K562 (cell line): ENCODE data around the gene GGNBP2. TPM values are rescaled to one million over a fixed set of nuclear protein-coding genes. Genes with fewer than 3 reads are reported as not detected.
A peak's percentile ranks its signal among the peaks of the same experiment; 100 is the strongest.

Experiments
- ATAC-seq: fragments of 200-7000 bp; cut with Tn5 transposase; 3 replicates; pipeline ENCODE4 v1.9.1; 2020; ENCODE audit warnings: moderate library complexity
- BruUV-seq: library from RNA; stranded (reverse); fragments of 400-500 nt; replicated peaks from 2 replicates; lab custom pipeline; 2021; lab: Mats Ljungman, UMichigan
- CTCF ChIA-PET: fragments of 300-600 bp; formaldehyde crosslinking; extraction: SDS; loops from one replicate; lab custom pipeline; 2021; ENCODE audit warnings: low intra/inter-chr PET ratio; lab: Yijun Ruan, JAX
- POLR2A ChIA-PET: fragments of 300-600, 350-650 bp; sonication (Branson Sonifier 250); formaldehyde crosslinking; extraction: SDS; loops from one replicate; lab custom pipeline; 2021; ENCODE audit warnings: antibody characterized with exemption, inconsistent platforms; lab: Yijun Ruan, JAX
- DNase-seq, 4 experiments: peaks; one replicate each; pipeline versions ENCODE4 v3.0.0 to v3.0.0-alpha.2; 2011 to 2018; ENCODE audit warnings: low spot score in 3 of 4, mixed read lengths in 3 of 4; ENCODE audit errors: extremely low read depth in 1 of 4
- FAIRE-seq: peaks from 2 replicates; lab custom pipeline; 2011; peaks lifted over from hg19 to GRCh38; lab: Jason Lieb, UNC
- H2AFZ ChIP-seq: 2 replicates; pipeline ENCODE4 v1.6.0; 2011; ENCODE audit warnings: low read depth, low read length, control low read depth, inconsistent platforms
- H3K27ac ChIP-seq: fragments of 200-600 bp; 3 replicates; pipeline ENCODE4 v1.8.0; 2011; ENCODE audit warnings: low read depth, mild to moderate bottlenecking, control low read depth, inconsistent platforms, low read length, moderate library complexity, mixed read lengths; ENCODE audit errors: extremely low read depth
- H3K27me3 ChIP-seq, 2 experiments: fragments of 300-600 bp in 1 of 2; 2 replicates in 1 of 2; 3 replicates in 1 of 2; pipeline versions ENCODE4 v1.6.0 to v1.8.0; 2011; ENCODE audit warnings: inconsistent platforms in 2 of 2, low read length in 2 of 2, mild to moderate bottlenecking in 1 of 2, mixed read lengths in 1 of 2, moderate library complexity in 1 of 2; ENCODE audit not compliant: control insufficient read depth in 2 of 2, insufficient read depth in 2 of 2
- H3K36me3 ChIP-seq: fragments of 300-600 bp; 3 replicates; pipeline ENCODE4 v1.8.0; 2011; ENCODE audit warnings: mild to moderate bottlenecking, low read length, inconsistent platforms; ENCODE audit not compliant: control insufficient read depth, insufficient read depth
- H3K4me1 ChIP-seq, 2 experiments: fragments of 200-600 bp in 1 of 2; replicated peaks in 1 of 2; 2 replicates in 1 of 2; 3 replicates in 1 of 2; pipeline versions ENCODE4 v1.5.1 to v1.8.0; 2011; ENCODE audit warnings: inconsistent platforms in 2 of 2, low read length in 2 of 2, mild to moderate bottlenecking in 1 of 2, mixed read lengths in 1 of 2, moderate library complexity in 1 of 2; ENCODE audit not compliant: control insufficient read depth in 2 of 2, insufficient read depth in 2 of 2
- H3K4me2 ChIP-seq: 2 replicates; pipeline ENCODE4 v1.6.1; 2011; ENCODE audit warnings: low read length, control low read depth, inconsistent platforms, mixed read lengths; ENCODE audit not compliant: insufficient read depth
- H3K4me3 ChIP-seq: fragments of 200-600 bp; sonication (generic), shearing (Covaris generic); 2 replicates; pipeline ENCODE4 v1.5.1; 2016; ENCODE audit warnings: control low read depth, inconsistent platforms
- H3K79me2 ChIP-seq: fragments of 200-600 bp; 3 replicates; pipeline ENCODE4 v1.8.0; 2011; ENCODE audit warnings: low read length, inconsistent platforms; ENCODE audit not compliant: control insufficient read depth, insufficient read depth
- H3K9ac ChIP-seq, 2 experiments: 2 replicates each; pipeline versions ENCODE4 v1.6.0 to v1.6.1; 2011; ENCODE audit warnings: low read depth in 2 of 2, low read length in 2 of 2, control low read depth in 1 of 2, inconsistent platforms in 1 of 2, mild to moderate bottlenecking in 1 of 2, mixed read lengths in 1 of 2; ENCODE audit not compliant: insufficient read depth in 1 of 2
- H3K9me1 ChIP-seq: one replicate; pipeline ENCODE4 v1.6.0; 2011; ENCODE audit warnings: inconsistent platforms, mild to moderate bottlenecking, low read length, moderate library complexity; ENCODE audit not compliant: control insufficient read depth, insufficient read depth
- H3K9me3 ChIP-seq: replicated peaks from 2 replicates; pipeline ENCODE4 v1.5.1; 2011; ENCODE audit warnings: low read depth, low read length, inconsistent platforms; ENCODE audit not compliant: control insufficient read depth, insufficient read depth
- H4K20me1 ChIP-seq: replicated peaks from 2 replicates; pipeline ENCODE4 v1.6.1; 2011; ENCODE audit warnings: low read length, inconsistent platforms, mixed read lengths; ENCODE audit not compliant: control insufficient read depth, insufficient read depth
- ARID1B ChIP-seq: fragments of 450-650 bp; IDR thresholded peaks from 2 replicates; pipeline ENCODE4 v1.6.1; 2016; ENCODE audit warnings: antibody characterized with exemption, mild to moderate bottlenecking, inconsistent platforms
- CBX5 ChIP-seq: IDR thresholded peaks from 2 replicates; pipeline ENCODE4 v1.6.1; 2014; ENCODE audit warnings: low read depth, borderline replicate concordance
- NFE2L1 ChIP-seq: fragments of 450-650 bp; IDR thresholded peaks from 2 replicates; pipeline ENCODE4 v1.6.1; 2016; ENCODE audit warnings: missing genetic modification characterization, low read depth, mild to moderate bottlenecking, missing compliant biosample characterization, moderate library complexity, borderline replicate concordance
- POLR2G ChIP-seq: fragments of 200-400 bp; formaldehyde crosslinking; IDR thresholded peaks from 2 replicates; pipeline ENCODE4 v1.6.1; 2017; ENCODE audit warnings: low read depth, mild to moderate bottlenecking, antibody characterized with exemption, low read length, moderate library complexity
- RFX5 ChIP-seq: IDR thresholded peaks from 2 replicates; pipeline ENCODE4 v1.6.1; 2011; ENCODE audit warnings: low read depth, mild to moderate bottlenecking, improper control_type of control experiment, low read length
- YY1 ChIP-seq, 3 experiments: IDR thresholded peaks; 2 replicates each; pipeline ENCODE4 v1.6.1; 2011; ENCODE audit warnings: low read length in 2 of 3, mild to moderate bottlenecking in 2 of 3, moderate library complexity in 2 of 3, borderline replicate concordance in 1 of 3, control low read depth in 1 of 3, low read depth in 1 of 3; ENCODE audit not compliant: insufficient read depth in 3 of 3, insufficient replicate concordance in 2 of 3, control insufficient read depth in 1 of 3, insufficient read length in 1 of 3; ENCODE audit errors: extremely low read depth in 1 of 3
- ZBTB43 ChIP-seq: sonication (generic); formaldehyde crosslinking; IDR thresholded peaks from 2 replicates; pipeline ENCODE4 v1.8.0; 2023; ENCODE audit warnings: mild to moderate bottlenecking, missing genetic modification reagents
- WGBS: fragments of 100-300 bp; shearing (Covaris generic); methylation state at CpG from one replicate; pipeline ENCODE4 v1.1.6; 2016; ENCODE audit warnings: low coverage, mixed read lengths; ENCODE audit not compliant: insufficient coverage; ENCODE audit errors: missing lambda C conversion rate; 5-methylcytosine and 5-hydroxymethylcytosine counted together
- in situ Hi-C: fragments of 300-500 bp; cut with MboI; formaldehyde crosslinking; loops from 4 replicates; pipeline ENCODE4 v1.15.0; 2018; ENCODE audit warnings: inconsistent platforms, mixed read lengths
- intact Hi-C: fragments of 100-400 bp; cut with micrococcal nuclease; formaldehyde crosslinking; loops from 2 replicates; pipeline ENCODE4 v1.14.2; 2022
- polyA plus RNA-seq, 8 experiments: library from polyadenylated mRNA; depleted of rRNA in 4 of 8; stranded (reverse) in 5 of 8; unstranded in 3 of 8; fragments of >200 nt; fragmentation: Nextera tagmentation in 2 of 8; fragmentation: Illumina TruSeq in 1 of 8; extraction: Ambion mirVana in 2 of 8; extraction: Trizol in 1 of 8; gene quantifications; 2 replicates each; pipeline versions ENCODE4 v1.2.1 to v1.2.3, GENCODE V29; 2011 to 2014; ENCODE audit warnings: inconsistent platforms in 1 of 8, missing spikeins in 1 of 8
- total RNA-seq, 7 experiments: library from RNA; depleted of rRNA in 6 of 7; stranded (reverse); fragments of >200 nt in 6 of 7; fragmentation: Illumina TruSeq in 2 of 7; extraction: Trizol in 2 of 7; gene quantifications; 2 replicates each; pipeline versions ENCODE4 v1.2.1 to v1.2.3, GENCODE V29; 2011 to 2021; ENCODE audit warnings: low replicate concordance in 1 of 7
- TF ChIP-seq, protein P1 (sequence below): fragments of 250-450 bp; sonication (Bioruptor Pico); IDR thresholded peaks from 2 replicates; pipeline ENCODE4 v1.8.0; 2021; ENCODE audit warnings: borderline replicate concordance, mild to moderate bottlenecking, moderate library complexity; ENCODE audit not compliant: poor library complexity, severe bottlenecking
- TF ChIP-seq, protein P2 (sequence below): fragments of 250-450 bp; sonication (Bioruptor Pico); IDR thresholded peaks from 2 replicates; pipeline ENCODE4 v1.6.1; 2021; ENCODE audit warnings: mild to moderate bottlenecking

Gene GGNBP2
- total and polyA plus RNA-seq, 9 of the 15 experiments (the other 6 are each of a cell fraction or from before 2014, with no cell fraction given): 35.7 to 96.6 (median 64.1) TPM

- no peaks in the 10 kb centered on the region for H3K79me2 ChIP-seq
- no peak for ATAC-seq
- in situ Hi-C loops (loop anchor here (25.0 kb wide), 1 partner anchor 536 kb away; no protein-coding TSS in a partner anchor), intact Hi-C loops (no loop called here)
- DNase-seq: no peak
- no peak overlapping the region for H3K4me2 ChIP-seq
- H4K20me1 ChIP-seq: peaks cover 13% of the 10 kb centered on the region; the same call in 1 of the 2 replicates
- H2AFZ ChIP-seq: no peak overlapping the region
- ChIA-PET POLR2A (interaction anchor here (0.9 to 1.7 kb wide), 3 partner anchors 8 to 16 kb away, joined by 3 to 5 read pairs (median 4); no protein-coding TSS in a partner anchor), CTCF (no interaction called here)
- H3K9me1 ChIP-seq: no peaks in the 10 kb centered on the region
- no peak for FAIRE-seq
- H3K36me3 ChIP-seq: peaks cover 96% of the 10 kb centered on the region
- BruUV-seq: no TSS peak
- H3K9me3 ChIP-seq: no peaks in the 10 kb centered on the region
- TF ChIP-seq POLR2G: peak; percentile 37; the same call in 1 of the 2 replicates
- TF ChIP-seq NFE2L1 (tag): no peak
- 89% methylated on average over 9 of the region's 9 CpGs for WGBS
- H3K27ac ChIP-seq: no peak overlapping the region
- H3K27me3 ChIP-seq: no peaks in the 10 kb centered on the region
- H3K9ac ChIP-seq: peak overlapping the region in 1 of 2 experiments; percentile 37; a peak in 1 of 4 replicates
- H3K4me1 ChIP-seq: no peaks in the 10 kb centered on the region; a peak in 2 of 5 replicates
- H3K4me3 ChIP-seq: no peak overlapping the region
These were observed 46.6 kb upstream of the GGNBP2 start for GRCh38 chr17:36498155-36498554.

DNA sequence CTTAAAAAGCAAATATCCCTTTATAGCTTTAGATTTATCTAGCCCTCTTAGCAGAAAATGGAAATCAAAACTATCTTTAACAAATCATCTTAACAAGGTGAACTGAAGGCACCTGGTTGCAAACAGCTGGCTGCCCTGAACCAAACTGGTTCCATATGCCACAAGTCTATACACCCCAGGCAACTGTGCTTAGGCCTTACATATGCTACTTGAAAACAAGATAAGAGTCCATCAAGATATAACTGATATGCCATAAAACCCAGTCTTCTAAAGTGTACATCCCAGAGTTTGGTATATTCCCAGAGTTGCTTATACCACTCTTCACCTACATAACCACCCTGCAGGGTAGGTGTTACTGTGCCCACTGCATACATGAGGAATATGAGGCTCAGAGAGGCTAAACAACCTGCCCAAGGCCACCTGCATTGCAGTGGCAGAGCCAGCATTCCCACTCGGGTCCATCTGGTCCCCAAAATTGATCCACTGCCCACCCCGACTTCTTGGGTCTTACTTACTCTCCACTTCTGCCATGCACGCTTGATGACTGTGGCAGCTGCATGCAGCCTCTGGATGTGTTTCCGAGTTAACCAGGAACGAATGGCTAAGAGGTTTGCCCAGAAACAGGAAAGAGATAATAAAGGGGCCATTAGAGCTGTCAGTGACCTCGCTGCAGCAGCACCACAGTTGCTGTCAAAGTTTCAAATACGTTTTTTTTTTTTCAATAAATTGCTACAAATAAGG, 46.0 kb upstream of the GGNBP2 start:
- Histone ChIP-seq H3K9me3 (no peaks in the 10 kb centered on the region), H3K27ac (no peak overlapping the region), H3K9me1 (no peaks in the 10 kb centered on the region), H3K4me1 (peaks cover 0 to under 1% of the 10 kb centered on the region in 2 experiments; a peak in 2 of 5 replicates), H3K36me3 (peaks cover 96% of the 10 kb centered on the region), H4K20me1 (peaks cover 13% of the 10 kb centered on the region; the same call in 1 of the 2 replicates), H3K4me2 (no peak overlapping the region), H3K27me3 (no peaks in the 10 kb centered on the region), H3K4me3 (no peak overlapping the region), H2AFZ (no peak overlapping the region), H3K79me2 (no peaks in the 10 kb centered on the region), H3K9ac (no peak overlapping the region)
- peak in 2 of 4 experiments; percentile 5 to 8 for DNase-seq
- ATAC-seq: no peak
- ChIA-PET POLR2A (interaction anchor here (0.9 to 2.9 kb wide), 4 partner anchors 7 to 16 kb away, joined by 3 to 18 read pairs (median 4); no protein-coding TSS in a partner anchor), CTCF (no interaction called here)
- intact Hi-C loops (no loop called here), in situ Hi-C loops (loop anchor here (25.0 kb wide), 1 partner anchor 536 kb away; no protein-coding TSS in a partner anchor)
- WGBS: 83% methylated on average over 7 of the region's 7 CpGs
- FAIRE-seq: no peak
- BruUV-seq: no TSS peak
- TF ChIP-seq CBX5 (no peak), YY1 (IDR thresholded peaks at IDR 0.05; ENCODE audit: borderline replicate concordance in 1 of 3, control insufficient read depth in 1 of 3, extremely low read depth in 1 of 3, insufficient read depth in 3 of 3, insufficient read length in 1 of 3, insufficient replicate concordance in 2 of 3, low read depth in 1 of 3, low read length in 2 of 3) (no peak), ARID1B (no peak), ZBTB43 (CRISPR knock-in tag) (no peak), RFX5 (no peak)
- TF ChIP-seq, protein P1, sequence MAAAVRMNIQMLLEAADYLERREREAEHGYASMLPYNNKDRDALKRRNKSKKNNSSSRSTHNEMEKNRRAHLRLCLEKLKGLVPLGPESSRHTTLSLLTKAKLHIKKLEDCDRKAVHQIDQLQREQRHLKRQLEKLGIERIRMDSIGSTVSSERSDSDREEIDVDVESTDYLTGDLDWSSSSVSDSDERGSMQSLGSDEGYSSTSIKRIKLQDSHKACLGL: no peak
- TF ChIP-seq, protein P2, sequence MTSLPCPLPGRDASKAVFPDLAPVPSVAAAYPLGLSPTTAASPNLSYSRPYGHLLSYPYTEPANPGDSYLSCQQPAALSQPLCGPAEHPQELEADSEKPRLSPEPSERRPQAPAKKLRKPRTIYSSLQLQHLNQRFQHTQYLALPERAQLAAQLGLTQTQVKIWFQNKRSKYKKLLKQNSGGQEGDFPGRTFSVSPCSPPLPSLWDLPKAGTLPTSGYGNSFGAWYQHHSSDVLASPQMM (CRISPR knock-in tag): no peak
